Activated T-cell treated with anti-CD3 and anti-CD28 coated beads for 48 hours (primary cell): ENCODE data around the gene MCF2.

ENCODE experiments used
- DNase-seq: peaks from one replicate; pipeline ENCODE4 v3.0.0-alpha.2; 2020; ENCODE audit warnings: low read depth

The MCF2 gene

GRCh38 chrX:139600105-139600504 is 107.9 kb downstream of the MCF2 start:
- DNase-seq = no peak

DNA sequence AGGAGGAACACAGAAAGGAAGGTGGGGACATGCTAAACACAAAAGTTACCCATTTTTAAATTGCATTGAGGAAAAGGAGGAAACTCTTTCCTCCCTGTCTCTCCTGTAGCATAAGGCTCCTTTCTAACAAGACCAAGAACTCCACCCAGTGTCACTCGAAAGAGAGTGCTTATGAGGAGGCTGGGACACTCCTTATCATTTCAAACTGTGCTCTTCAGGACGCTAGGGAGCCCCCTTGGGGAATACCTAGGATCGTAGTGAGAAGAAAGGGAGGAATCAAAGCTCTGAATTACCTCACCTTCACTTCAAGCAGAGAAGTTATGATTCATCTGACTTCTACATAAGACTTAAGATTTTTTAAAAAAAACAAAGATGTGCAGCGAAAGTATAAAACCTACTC is 111.9 kb downstream of the MCF2 start:
- no peak for DNase-seq

GRCh38 chrX:139585613-139586012 is 122.4 kb downstream of the MCF2 start:
- no peak for DNase-seq

DNA sequence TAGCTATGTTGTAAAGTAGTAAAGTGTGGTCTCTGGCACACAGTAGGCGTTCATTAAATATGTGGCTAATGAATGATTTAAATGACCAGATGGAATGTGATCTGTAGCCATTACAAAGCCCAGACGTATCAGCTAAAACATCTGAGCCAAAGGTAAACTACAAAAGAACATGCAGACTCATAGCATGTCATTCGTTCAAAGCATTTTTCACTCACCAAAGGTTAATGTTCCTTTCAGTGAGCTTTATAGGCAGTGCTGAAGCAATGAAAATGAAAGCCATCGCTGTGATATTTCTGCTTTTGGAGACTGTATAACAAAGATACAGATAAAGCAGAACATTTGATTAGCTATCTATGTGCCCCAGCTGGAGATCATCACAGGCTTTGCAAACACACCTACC is 126.9 kb downstream of the MCF2 start:
- DNase-seq = no peak

DNA sequence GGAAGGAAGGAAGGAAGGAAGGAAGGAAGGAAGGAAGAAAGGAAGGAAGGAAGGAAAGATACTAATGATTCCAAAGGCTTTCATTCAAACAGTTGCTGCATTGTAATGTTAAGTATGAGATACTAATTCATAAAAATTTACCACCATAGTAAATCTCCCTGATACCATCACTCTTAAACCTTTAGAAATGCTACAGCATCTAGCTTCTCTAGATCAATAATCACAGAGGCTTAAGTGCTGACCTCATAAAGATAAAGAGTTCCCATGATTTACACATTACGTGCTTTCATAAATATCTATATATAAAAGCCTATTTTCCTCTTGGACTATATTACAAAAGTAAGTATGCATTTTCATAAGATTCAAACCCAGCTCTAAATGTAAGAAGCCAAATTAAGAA is 141.0 kb downstream of the MCF2 start:
- DNase-seq = no peak

DNA sequence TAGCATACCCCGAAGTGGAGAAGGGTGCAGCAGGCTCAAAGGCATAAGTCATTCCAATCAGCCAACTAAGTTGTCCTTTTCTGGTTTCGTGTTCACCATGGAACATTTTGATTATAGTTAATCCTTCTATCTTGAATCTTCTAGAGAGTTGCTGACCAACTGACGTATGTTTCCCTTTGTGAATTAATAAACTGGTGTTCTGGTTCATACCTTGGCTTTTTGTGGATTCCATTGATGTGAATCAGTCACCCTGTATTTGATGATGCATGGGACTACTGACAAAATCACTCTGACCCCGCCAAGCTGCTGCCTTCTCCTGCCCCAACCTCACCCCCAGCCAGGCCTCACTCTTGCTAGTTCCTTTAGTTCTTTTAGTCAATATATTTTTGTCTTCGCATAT is 144.7 kb downstream of the MCF2 start:
- no peak for DNase-seq

DNA sequence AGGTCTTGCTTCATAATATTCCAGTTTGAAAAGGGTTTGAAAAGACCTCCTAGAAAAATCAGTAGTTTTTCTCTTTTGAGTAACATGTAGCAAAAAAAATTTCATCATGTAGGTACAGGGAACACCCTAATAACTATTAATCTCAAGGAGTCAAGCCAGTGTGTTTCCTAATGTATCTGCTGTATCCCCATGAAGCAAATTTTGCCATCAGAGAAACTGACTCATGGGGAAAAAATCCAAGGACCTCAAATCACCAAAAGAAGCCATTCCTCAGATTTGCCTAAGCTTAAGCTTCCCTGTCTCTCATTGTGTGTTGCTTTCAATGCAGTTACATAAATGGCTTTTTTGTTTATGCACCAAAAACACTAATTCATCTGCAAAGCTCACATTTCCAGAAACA is 147.7 kb downstream of the MCF2 start:
- no peak for DNase-seq

DNA sequence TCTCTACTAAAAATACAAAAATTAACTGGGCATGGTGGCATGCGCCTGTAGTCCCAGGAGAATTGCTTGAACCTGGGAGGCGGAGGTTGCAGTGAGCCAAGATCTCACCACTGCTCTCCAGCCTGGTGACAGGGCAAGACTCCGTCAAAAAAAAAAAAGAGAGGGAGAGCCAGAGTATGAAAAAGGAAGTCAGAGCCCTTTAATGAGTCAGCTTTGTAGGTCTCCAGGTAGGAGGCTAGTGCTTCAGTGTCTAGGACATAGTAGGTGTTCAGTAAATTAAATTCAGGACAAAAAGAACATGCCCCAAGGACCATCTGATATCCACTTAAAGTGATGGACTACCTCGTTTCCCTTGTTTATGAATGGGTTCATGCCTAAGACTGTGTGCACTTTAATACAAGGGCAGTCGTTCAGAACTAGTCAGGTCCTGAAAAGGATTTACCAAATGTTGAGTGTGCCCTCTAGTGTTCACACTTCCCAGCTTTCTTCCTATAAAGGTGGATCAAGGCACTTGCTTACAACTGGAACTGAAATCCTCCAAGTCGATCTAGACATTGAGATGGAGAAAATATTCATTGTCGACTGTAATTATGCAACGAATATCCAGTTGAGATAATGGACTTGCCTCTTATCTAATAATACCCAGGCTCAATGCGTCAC is 148.5 kb downstream of the MCF2 start:
- no peak for DNase-seq

- DNase-seq = no peak
Measured at GRCh38 chrX:139554991-139555675, 152.8 kb downstream of the MCF2 start.

GRCh38 chrX:139554376-139554775 is 153.6 kb downstream of the MCF2 start:
- no peak for DNase-seq

DNA sequence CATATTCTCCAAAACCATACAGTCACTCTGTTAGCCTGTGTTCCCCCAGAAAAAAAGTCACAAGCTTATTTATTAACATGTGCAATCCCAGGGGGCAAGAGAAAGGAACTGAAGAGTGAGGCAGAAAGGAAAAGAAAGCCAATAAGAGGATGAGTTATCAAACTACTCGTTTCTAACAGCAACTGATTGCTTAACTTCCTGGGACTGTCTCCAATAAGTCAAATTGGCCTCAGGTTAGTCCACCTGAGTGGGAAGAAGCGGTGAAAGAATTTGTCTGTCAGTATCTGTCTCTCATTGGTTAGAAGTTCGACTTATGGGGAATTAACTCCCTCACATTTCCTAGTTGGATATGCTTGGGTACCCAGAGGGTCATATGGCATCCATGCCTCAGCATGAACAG is 163.4 kb downstream of the MCF2 start:
- no peak for DNase-seq

GRCh38 chrX:139543920-139544319 is 164.0 kb downstream of the MCF2 start:
- no peak for DNase-seq

DNA sequence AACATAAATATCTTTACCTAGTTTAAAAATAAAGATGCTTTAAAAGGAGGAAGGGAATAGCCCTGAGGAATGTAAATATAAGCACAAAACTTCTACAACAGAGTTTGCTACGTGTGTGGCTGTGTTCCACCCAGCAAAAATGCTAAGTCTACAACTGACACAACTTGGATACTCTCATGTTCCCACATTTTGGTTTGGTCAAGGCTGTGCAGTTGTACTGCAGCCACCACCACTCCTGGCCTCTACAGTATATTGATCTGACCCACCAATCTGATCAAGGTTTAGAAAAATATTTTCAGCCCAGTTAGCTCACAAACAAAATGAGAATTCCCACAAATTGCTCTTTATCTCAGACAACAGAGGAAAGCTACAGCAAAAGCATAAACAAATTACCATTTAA is 165.3 kb downstream of the MCF2 start:
- no peak for DNase-seq

- DNase-seq = no peak
Measured at GRCh38 chrX:139538907-139539790, 168.8 kb downstream of the MCF2 start.

DNA sequence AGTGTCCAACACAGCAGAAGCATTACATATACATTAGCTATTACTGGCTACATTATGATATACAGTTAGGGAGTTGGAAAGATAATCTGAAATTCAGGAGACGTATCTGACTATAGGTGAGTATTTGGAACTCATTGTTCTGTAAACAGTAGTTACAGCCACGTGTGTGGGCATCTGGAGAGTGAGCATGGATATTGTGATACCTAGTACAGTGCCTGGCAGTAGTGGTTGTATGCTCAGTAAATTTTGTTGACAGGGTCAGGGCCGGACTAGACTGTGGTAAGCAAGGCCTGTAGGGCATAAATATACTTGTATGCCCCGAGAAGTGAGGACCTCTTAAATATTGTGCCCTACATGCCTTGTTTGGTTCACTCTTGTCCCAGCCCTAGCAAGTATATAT is 174.5 kb downstream of the MCF2 start:
- DNase-seq = no peak

DNA sequence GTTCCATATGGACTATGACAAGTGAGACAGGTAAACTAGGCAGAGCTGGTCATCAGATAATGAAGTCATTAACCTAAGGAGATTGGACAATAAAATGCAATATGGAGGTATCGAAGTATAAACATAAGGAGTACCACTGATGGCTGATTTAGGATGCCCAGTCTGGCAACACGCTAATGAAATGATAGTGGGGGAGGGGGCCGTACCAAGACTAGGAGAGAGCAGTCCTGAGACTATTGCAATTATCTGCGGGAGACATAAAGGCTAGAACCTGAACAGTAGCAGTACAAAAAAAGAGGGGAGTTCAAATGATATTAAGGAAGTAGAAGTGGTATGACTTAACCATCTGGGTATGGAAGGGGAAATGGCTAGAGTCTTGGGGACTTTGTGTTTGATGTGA is 175.1 kb downstream of the MCF2 start:
- DNase-seq = no peak
